HG03520 (cell line): ENCODE measurements around the gene PRKCH.
A peak's percentile ranks its signal among the peaks of the same experiment; 100 is the strongest.

Experiments used
- ATAC-seq: cut with Tn5 transposase; IDR thresholded peaks from one replicate; pipeline ENCODE4 v1.9.1; 2021; ENCODE audit warnings: mild to moderate bottlenecking, moderate library complexity; ENCODE audit not compliant: unreplicated experiment

Gene PRKCH

DNA sequence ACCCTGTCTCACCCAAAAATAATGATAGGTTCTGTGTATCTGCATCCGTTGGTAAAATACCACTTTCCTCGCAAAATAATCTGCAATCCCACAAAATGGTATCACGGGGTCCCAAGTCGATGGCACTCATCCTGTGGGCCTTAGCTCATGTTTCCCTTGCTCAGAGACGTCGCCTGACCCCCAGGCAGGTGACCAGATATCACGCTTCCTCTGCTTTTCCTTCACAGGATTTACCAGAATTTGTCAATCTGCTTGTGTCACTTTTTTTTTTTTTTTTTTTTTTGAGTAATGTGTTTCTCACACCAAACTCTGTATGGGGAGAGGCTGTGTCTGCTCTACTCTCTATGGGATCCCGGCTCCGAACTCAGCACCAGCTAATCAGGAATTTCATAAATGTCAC is 162.7 kb downstream of the PRKCH start:
- ATAC-seq: no peak

- ATAC-seq: no peak
Observed at GRCh38 chr14:61484826-61485584, 163.6 kb downstream of the PRKCH start.

DNA sequence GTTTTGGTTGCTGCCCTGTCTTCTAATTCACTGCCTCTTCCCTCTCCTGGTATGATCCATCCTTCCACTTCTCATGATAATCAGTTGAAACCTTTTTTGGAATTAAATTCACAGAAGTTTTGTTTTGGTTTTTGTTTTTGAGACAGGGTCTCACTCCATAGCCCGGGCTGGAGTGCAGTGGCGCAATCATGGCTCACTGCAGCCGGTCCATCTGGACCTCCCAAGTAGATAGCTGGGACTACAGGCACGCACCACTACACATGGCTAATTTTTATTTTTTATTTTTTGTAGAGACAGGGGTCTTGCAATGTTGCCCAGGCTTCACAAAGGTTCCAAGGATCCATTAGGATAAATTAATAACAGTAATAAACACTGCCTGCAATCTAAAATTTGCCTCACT is 164.3 kb downstream of the PRKCH start:
- no peak for ATAC-seq

DNA sequence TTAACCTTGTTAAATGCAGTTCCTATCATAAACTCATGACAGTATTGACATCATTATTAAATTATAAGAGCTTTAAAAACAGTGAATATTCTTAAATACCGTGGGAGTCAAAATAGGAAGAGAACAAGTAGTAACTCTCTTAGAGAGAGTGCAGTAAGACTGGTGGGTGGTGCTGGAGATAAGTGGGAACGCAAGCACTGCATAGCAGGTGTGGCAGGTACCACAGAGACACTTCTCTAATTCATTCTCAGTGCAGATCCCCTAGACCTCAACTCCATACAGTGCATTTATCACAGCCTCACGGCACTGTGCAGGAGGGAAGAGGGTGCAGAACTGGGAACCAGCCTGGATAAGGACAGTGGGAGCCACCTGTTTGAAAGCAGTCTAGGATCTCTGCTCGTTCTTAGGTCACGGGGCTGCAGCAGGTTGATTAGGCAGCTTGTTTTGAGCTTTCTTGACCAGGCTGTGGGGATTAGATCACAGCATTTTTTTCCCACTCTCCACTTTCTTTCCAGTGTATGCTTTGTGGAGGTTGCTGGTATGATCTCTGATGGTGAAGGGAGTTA is 165.6 kb downstream of the PRKCH start:
- no peak for ATAC-seq

GRCh38 chr14:61488417-61489401 is 167.3 kb downstream of the PRKCH start:
- ATAC-seq: no peak

- ATAC-seq: no peak
Observed at GRCh38 chr14:61489512-61489911, 168.1 kb downstream of the PRKCH start.

DNA sequence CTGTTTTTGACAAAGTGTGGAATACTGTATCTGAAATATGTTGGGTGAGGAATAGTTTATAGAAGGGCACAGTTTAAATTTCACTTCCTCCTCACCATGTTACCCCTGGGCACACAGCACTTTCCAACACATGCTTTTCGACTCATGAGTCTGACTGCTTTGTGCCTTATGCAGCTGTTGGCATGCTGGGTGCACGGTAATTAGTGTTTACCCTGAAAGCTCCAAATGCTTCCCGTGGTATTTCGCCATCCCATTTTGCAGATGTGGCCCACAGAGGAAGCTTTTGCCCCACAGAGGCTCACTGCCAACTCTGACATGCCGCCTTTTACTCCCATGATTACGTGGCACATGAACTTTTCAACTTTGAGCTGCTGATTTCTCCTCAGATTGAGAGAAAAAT is 168.6 kb downstream of the PRKCH start:
- no peak for ATAC-seq

- ATAC-seq: no peak
Observed at GRCh38 chr14:61491224-61491623, 169.8 kb downstream of the PRKCH start.

GRCh38 chr14:61491876-61492434 is 170.6 kb downstream of the PRKCH start:
- ATAC-seq: no peak

DNA sequence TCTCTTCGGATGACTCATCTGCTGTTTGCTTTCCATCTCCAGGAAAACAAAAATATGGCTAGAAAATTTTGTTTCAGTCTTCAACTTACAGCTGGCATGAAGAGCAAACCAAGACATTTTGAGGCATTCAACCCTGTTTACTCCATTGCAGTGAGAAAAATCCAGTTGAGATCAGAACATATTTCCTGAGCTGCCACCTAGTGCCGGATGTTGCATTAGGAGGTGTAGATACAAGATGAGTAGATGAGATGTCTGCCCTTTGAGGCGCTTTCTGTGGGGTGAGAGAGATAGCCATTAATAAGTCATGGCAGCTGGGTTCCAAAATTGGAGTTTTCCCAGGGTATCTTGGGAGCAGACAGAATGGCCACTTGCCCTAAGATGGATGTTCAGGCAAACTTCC is 171.1 kb downstream of the PRKCH start:
- no peak for ATAC-seq

- no peak for ATAC-seq
Observed at GRCh38 chr14:61493239-61493638, 171.9 kb downstream of the PRKCH start.

DNA sequence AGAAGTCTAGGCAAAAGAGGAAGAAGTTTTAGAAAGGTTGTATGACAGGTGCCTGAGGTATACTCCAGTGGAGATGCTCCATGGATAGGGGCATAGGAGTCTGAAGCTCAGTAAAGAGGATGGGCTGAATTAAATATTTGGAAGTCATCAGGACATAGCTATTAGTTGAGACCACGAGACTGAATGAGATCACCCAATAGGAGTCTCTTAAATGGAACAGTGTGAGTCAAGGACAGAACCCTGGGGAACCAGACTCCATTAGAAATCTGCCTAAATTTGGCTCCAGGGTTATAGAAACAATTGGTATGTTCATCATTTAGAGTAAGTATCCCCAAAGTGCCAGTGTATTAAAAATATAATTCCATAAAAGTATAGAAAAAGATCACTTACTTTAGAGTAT is 172.6 kb downstream of the PRKCH start:
- no peak for ATAC-seq

- ATAC-seq: no peak
Observed at GRCh38 chr14:61495809-61496208, 174.4 kb downstream of the PRKCH start.

DNA sequence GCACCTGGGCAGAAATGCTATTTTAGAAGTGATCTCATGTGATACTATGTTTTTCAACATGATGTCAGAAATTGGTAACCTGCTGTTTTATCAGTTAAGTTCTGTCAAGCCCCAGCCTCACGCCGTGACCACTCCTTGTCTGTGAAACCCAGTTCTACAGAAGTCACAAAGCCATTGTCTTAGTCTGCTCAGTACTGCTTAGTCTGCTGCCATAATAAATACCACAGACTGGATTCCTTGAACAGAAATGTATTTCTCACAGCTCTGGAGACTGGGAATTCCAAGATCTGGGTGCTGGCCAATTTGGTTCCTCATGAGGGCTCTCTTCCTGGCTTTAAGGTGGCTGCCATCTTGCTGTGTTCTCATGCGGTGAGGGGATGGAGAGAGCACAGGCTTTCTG is 176.9 kb downstream of the PRKCH start:
- no peak for ATAC-seq

GRCh38 chr14:61498811-61499210 is 177.4 kb downstream of the PRKCH start:
- no peak for ATAC-seq

GRCh38 chr14:61499991-61500390 is 178.6 kb downstream of the PRKCH start:
- ATAC-seq: no peak

DNA sequence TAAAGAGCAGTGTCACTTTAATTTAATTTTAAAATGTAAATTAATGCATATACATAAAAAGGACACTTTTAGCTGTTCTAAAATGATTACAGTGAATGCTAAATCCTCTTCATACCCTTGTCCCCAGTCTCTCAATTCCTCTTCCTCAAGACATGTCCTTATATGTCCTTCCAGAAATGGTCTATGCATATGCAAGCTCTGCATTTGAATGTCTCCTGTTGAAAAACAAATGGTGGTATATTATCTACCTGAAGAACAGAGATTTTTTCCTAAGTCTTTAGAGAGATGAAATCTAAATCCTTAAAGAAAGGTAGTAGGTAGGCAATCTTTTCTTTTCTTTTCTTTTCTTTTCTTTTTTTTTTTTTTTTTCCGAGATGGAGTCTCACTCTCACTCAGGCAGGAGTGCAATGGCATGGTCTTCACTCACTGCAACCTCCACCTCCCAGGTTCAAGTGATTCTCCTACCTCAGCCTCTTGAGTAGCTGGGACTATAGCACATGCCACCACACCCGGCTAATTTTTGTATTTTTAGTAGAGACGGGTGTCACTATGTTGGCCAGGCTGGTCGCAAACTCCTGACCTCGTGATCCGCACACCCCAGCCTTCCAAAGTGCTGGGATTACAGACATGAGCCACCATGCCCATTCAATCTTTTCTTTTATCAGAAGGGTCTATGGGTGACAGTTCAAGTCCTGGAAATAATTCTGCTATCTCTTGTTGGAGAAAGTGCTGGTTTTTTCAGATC is 180.5 kb downstream of the PRKCH start:
- no peak for ATAC-seq

GRCh38 chr14:61502459-61503093 is 181.2 kb downstream of the PRKCH start:
- peak; percentile 5 for ATAC-seq

DNA sequence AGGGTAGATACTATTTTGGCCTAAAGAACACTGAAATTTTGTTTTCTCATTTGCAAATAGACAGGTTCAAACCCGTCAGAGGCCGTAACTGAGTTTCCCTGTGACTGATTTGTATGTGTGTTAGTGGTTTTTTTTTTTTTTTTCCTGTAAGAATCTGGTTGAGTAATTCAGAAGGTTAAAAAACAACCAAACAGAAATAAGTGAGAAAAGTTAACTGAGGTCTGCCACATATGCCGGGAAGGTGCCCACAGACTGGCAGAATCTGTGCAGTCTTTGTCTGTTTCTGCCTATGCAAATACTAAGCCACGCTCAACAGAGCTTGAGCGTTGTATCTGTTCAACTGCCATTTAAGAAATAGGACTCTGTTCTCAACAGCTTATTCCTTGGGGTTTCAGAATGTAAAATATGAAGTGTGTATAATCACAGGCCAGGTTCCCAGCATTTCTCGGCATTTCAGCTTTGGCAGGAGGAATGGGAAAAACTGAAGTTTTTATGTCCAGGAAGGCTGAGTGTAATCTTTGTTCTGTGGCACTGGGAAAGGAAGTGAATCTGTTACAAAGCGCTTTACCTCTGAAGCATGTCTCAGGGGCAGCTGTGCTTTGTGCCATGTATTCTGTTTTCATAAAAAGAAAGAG is 181.9 kb downstream of the PRKCH start:
- peak; percentile 78 for ATAC-seq

DNA sequence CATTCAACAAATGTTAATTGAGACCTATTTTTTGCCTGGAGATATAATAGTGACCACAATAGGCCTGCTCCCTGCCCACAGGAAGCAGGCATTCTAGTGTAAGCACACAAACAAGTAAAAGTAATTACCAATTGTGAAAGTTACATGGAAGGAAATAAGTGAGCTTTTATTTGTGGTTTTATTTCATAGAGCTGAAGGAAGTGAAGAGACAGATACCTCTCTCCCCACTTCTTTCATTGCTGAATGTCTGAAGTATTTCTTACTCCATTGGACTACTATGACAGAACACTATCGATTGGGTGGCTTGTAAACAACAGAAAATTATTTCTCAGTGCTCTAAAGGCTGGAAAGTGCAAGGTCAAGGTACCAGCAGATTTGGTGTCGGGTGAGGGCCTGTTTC is 183.5 kb downstream of the PRKCH start:
- no peak for ATAC-seq
